HG03571 (cell line): ENCODE measurements around the gene NT5DC4.

Source experiments
- ATAC-seq: cut with Tn5 transposase; IDR thresholded peaks from one replicate; pipeline ENCODE4 v1.9.1; 2021; ENCODE audit not compliant: unreplicated experiment

NT5DC4 gene

DNA sequence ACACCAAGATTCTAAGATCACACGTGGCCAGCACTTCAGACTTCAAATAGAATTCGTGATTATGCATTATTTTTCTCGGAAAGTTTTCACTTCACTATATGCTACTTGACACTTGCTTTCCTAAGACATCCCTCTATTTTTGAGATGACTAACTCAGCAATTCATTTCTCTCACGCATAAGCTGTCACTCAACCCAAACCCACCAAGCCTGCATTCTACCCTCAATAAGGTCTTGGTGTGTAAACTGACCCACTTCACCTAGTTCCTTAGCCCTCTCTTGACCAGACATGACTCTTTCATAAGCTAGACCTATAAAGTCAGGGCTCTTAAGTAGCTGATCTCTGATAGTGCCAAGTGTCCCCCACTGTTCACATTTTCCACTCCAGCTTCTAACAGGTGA is 31.8 kb downstream of the NT5DC4 start:
- no peak for ATAC-seq

DNA sequence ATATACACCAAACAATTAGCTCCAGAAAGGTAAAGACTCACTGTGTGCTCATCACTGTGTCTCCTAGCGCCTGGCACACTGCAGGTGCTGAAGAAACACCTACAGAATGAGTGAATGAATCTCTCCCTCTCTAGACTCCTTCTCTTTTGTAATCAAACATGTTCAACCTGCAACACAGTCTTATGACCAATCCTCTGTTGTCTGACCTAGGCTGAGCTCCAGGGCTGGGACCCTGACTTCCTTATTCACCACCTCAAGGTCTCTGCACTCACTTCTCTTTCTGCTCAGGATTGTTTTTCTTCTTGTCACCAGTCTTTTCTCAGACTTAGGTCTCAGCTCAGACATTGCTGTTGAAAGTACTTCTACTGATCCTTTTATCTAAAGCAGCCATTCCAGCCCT is 33.7 kb downstream of the NT5DC4 start:
- no peak for ATAC-seq

DNA sequence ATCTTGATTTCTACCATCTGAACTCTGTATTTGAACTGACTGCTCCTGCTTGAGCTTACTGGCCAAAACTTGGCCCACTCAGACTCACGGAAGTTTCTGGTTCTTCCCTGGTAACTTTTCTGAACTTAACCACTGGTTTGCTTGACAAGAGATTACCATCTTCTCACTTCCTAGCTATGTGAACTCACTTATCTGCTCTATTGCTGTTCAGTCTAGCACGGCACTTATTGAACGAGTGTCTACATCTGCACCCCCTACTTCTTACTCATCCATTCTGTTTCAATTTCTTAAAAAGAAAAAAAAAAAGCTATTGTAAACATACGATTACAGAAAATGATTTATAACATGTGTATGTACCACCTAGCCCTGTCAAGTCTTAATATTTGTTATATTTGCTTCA is 34.6 kb downstream of the NT5DC4 start:
- no peak for ATAC-seq

DNA sequence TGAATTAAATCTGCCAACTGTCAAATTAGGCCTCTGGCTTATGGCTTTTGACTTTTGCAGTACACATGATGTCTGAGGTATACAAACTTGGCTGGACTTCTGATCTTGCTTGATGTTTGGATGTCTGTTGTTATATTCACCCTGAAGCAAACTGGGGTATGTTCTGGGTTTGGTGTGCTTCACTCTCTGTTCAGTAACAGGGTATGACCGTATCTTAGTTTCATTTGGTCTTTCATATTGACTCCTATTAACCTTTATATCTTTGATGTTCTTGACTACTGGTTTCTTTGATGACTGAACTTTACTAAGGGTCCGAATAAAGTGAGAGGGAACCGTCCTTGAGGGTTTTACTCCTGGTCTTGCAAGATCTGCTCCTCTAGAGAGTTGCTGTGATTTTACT is 35.4 kb downstream of the NT5DC4 start:
- no peak for ATAC-seq

DNA sequence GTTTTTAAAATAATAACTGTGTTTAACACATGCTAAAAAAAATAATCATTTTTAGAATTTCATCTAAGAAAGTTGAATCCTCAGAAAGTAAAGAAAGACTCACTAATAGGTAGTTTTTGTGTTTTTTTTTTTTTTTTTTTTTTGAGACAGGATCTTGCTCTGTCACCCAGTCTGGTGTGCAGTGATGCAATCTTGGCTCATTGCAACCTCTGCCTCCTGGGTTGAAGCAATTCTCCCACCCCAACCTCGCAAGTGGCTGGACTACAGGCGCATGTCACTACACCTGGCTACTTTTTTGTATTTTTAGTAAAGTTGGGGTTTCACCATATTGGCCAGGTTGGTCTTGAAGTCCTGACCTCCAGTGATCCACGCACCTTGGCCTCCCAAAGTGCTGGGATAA is 36.4 kb downstream of the NT5DC4 start:
- ATAC-seq: no peak

DNA sequence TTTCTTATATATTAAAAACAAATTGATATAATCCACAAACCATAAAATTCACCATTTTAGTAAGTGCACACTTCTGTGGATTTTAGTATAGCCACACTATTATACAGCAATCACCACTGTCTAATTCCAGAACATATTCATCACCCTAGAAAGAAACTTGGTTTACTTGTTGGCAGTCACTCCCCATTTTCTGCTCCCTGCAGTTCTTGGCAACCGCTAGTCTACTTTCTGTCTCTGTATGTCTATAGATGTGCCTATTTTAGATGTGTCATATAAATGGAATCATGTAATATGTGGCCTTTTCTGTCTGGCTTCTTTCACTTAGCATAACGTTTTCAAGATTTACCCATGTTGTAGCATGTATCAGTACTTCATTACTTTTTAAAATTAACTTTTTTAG is 37.9 kb downstream of the NT5DC4 start:
- ATAC-seq: no peak

DNA sequence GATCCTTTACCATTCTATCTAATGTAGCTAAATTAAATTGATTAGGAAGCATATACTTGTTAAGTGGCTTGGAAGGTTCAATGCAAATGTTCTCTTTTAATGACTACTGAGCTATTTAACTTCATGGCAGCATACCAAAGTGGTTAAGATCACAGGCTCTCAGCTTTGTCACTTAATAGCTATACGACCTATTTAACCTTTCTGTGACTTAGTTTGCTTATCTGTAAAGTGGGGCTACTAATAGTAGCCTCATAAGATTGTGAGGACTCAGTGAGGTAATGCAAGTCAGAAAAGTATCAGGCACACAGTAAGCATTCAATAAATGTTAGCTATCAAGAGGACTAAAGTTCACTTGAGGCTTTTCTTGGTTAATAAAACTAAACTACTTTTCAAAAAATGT is 39.3 kb downstream of the NT5DC4 start:
- ATAC-seq: no peak

DNA sequence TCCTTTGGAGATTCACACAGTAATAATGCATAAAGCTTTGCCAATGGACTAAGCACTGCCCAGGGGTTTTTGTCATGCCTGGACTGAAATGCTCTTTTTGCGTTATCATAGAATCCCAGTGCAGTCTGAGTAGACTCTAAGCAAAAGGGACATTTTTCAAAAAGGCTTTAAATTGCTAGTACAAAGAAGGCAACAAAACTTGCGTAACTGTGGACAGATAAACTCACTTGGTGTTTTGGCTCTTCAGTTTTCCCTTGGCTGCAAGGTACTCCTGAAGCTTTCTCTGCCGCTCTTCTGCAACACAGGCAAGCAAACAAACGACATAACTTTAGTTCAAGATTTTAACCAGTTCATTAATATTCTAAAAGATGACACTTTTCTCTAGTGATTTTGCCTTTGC is 41.5 kb downstream of the NT5DC4 start:
- no peak for ATAC-seq

DNA sequence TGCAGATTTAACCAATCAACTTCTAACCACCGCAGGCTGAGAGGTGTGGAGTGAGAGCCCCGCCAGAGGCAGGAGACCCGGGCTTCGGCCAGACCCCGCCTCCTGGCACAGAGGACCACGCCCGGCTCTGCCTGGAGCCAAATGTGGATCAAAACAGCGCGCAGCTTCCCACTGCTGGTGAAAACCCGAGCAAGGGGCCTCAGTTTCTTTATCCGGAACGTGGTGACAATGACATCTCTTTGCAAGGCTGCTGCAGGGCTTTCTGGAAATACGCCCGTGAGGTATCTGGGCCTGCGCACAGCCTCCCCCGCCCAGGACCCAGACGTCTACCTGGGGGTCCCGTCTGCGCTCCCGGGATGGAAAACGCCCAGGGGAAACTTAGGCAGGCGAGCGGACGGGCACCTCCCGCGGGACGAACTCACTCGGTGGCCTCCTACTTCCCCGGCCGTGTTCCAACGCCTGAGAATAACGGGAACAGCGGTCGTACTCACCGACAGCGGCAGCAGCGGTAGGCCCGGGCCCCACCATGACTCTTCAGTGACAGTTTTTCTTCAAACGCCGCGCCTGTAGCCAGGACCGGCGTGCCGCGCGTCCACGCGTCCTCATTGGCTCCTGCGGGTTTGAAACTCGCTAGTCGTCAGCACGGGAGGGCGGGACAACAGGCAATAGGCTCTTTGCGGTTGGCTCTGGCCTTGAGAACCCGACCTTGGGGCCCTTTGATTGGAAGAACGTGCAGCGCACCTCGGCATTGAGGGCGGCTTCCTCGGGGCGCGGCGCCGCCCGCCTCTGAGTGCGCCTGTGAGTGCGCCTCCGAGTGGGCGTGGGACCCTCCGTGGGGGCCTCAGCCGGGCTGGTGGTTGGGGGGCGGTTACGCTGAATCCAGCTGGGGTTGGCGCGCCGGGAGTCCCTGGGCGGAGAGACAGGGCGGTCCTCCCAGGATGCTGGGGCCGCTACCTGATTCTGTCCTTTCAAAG is 43.5 kb downstream of the NT5DC4 start, which contains the start of gene CKAP2L:
TSS of gene CKAP2L (minus strand) at position 539 of the 974 bp plus-strand sequence. CDS start at position 528, 11 bp downstream.
- ATAC-seq: peak; percentile 95

DNA sequence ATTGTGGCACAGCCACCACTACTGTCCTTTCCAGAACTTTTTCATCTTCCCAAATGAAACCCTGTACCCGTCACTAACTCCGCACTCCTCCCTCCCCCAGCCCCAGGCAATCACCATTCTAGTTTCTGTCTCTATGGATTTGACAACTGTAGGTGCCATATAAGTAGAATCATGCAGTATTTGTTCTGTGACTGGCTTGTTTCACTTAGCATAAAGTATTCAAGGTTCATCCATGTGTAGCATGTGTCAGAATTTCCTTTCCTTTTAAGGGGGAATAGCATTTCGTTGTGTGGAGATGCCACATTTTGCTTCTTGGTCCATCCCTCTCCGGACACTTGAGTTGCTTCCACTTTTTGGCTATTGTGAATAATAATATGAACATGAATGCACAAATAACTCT is 44.4 kb downstream of the NT5DC4 start:
- no peak for ATAC-seq

DNA sequence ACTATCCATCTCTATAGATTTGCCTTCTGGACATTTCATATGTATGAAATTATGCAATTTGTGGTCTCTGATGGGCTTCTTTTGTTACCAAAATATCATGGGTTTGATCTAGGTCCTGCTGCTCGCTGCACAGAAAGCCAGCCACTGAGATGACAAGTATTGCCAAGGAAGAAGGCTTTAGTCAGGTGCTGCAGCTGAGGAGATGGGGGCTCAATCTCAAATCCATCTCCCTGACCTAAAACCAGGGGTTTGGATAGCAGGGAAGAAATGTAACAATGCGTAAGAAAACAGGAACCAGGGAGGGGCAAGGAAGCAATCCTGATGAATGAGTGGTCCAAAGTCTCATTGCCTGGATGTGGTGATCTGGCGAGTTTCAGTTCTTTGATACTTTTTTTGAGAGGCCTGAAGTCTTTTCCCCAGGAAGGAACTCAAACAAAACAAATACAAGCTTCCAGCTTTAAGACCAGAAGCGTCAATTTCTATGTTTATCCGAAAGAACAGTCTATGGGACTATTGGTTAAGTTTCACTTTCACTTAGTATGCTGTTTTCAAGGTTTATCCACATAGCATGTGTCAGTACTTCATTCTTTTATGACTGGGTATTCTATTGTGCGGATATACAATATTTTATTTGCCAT is 47.0 kb downstream of the NT5DC4 start:
- no peak for ATAC-seq

DNA sequence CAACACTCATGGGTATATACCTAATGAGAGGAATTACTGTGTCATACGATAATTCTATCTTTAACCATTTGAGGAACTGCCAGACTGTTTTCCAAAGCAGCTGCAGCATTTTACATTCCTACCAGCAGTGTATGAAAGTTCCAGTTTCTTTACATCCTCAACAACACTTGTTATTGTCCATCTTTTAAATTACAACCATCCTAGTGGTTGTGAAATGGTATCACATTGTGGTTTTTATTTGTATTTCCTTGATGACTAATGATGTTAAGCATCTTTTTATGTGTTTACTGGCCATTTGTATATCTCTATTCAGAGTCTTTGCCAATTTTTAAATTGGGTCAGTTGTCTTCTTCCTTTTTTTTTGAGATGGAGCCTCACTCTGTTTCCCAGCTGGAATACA is 47.6 kb downstream of the NT5DC4 start:
- no peak for ATAC-seq

DNA sequence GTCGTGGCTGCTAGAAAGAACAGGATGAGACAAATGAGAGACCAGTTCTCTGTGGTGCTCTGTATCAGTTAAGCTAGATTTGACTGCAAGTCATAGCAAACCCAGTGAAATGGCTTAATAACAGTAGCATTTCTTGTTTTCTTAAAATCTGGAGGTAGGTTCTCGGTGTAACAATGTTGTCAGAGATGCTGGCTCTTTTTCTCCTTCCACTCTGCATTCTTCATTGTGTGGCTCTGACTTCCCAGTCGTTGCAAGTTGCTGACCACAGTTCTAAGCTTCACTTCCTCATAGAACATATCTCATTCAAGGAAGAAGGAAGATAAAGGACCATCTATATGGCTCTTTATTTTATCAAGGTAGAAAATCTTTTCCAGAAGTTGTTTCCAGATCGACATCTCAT is 51.5 kb downstream of the NT5DC4 start:
- ATAC-seq: no peak

DNA sequence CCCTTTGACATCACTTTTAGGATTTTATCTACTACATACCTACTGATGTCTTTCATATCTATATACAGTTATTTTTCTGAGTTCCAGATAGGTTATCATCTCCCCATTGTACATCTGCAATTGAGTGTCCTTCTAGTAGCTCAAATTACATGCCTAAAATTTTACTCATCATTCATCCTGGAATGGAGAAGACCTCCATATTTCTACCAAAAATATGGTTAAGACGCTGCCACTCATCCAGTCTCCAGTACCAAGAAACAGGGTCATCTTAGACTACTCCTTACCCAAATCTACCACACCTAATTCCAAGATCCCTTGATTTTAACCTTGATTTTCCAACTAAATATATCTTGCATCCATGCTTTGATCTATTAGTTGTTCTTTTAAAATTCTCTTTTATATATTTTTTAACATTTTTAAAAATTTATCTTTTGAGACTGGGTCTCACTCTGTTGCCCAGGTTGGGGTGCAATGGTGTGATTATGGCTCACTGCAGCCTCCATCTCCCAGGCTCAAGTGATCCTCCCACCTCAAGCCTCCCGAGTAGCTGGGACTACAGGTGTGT is 52.2 kb downstream of the NT5DC4 start:
- ATAC-seq: no peak

DNA sequence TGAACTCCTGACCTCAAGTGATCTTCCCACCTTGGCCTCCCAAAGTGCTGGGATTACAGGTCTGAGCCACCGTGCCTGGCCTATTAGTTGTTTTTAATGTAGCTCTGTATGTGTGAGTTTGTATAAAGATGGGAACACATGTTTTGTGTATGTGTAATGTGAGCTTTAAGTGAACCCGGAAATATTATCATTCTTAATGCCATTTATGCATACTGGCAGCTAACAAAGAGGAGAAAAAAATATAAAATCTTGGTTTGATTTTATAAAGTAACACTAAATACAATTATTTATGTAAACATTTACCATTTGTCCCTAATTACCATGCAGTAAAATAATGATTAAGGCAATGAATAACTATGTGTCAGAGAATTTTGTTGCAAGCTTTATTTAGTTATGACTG is 52.7 kb downstream of the NT5DC4 start:
- ATAC-seq: no peak

DNA sequence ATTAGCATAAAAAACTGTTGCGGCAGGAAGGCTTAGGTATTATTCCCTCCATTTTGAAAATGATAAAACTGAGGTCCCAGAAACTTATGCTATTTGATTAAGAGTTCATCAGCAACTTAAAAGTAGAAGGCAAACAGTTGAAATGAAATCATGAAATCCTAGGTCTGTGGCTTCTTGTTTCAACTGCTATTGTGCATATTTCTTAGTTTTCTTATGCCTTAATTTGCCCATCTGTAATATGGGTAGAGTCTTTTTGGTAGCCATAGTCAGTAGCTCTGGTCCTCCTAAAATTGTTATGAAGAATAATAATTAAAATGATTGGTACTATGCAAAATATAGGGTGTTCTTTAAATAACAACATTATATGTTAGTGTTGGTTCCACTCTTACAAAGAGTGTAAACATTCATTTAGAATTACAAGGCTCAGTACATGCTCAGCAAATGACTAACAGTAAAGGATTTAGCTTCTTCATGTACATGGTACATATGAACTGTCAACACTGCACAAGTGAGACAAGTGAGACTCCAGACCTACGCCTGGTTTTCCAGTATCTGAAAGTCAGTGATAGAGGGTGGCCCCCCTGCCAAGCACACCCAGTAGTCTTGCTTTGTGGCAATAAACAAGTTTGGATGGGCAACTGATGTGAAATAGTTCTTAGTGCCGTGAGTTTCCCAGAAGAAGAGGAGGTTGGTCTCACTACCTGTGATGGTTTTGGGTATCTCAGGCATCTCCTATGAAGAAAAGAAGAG is 53.9 kb downstream of the NT5DC4 start:
- ATAC-seq: no peak

DNA sequence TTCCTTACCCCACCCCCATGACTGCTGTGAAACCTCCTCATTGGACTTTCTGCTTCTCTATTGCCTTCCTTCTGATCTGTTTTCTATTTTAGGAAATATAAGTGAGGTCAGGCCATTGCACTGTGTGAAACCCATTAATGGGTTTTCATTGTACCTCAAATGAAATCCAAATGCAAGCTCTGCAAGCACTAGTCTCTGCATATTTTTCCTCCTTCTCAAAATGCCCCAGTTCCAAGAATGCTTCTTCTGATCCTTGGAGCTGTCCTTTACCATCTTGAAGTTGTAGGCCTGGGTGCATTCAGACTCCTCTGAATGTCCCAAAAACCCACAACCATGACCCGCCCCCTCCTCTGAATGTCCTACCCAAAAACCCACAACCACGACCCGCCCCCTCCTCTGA is 55.3 kb downstream of the NT5DC4 start:
- ATAC-seq: no peak

DNA sequence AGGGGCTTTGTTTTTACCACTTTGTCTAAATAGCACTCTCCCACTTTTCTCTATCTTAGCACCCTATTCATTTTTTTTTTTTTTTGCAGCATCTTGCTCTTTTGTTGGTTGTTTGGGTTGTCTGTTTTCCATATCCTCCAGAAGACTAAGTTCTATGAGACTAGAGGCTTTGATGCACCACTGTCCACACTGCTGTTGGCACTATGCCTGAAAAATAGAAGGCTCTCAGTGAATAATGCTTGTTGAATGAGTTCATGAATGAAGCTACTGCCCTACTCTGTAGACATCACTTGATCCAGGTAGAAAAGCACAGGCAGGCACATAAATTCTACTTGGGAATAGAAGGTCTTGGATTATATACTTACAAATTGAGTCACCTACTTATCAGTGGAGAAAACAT is 56.2 kb downstream of the NT5DC4 start:
- no peak for ATAC-seq

DNA sequence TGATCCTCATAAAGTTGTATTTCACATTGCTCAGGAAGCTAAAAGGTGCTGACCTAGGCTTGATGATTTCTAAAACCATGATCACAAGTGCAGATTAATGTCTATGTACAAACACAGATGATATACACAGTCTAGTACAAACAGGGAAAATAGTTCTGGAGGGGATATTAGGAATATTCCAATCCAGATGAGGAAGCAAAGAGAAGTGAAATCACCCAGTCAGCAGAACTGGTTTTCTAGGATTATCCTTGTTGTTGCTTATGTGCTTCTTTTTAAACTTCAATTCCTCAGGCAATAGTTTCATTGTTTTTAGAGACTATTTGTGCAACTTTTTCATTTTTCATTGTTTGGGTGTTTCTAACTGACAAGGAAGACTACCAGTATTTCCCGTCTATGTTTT is 58.8 kb downstream of the NT5DC4 start:
- no peak for ATAC-seq

DNA sequence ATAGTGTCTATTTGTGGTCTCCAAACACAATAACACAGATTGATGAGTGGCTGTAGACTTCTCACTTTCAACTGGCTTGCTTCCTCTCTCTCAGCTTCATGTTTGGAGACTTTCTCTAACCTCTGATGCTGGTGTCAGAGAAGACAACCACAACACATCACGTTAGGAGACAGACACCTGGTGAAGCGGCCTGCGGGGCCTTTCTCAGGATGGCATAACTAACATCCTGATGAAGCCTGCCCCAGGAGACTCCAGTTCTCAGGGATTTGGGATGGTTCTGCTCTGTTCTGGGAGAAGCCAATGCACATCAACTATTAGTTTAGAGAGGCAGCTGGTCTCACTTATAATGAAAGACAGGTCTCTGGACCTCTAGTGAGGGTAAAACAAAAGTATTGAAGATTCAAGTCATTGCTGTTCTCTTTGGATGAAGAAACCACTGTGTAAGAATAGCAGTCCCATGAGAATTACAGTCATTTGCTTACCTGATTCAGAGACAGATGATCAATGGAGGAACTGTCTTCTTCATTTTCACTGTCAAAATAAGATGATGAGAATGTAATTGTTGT is 61.5 kb downstream of the NT5DC4 start:
- ATAC-seq: peak; percentile 73

DNA sequence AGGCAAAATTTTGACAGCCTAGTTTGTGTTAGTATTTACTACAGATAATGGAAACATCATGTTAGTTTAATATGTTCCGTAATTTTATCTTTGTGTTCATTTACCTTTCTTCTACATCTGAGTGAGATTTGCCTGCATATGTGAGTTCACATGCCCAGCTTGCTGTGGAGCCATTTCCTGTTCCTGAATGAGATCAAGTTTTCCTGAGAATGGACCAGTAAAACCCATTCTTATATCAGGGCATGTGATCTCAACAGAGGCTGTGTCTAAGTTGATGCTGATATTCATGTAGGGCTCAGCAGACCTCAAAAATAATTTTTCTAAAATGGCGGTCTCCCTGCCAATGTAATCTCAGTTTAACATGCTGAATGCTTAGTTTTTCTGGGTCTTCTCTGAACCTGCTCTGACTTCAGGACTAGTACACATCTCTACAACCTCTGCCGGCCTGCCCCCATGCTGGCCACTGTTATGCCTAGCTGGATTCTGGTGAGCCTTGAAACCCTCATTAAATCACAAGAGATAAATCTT is 62.4 kb downstream of the NT5DC4 start:
- ATAC-seq: no peak
